DMS153 treated with DMSO at 0.1 percent for 48 hours (cell line): ENCODE data around the gene FAM20C.

ENCODE experiments used
- DNase-seq: peaks from one replicate; lab custom pipeline; 2025; ENCODE audit not compliant: unreplicated experiment; lab: John Stamatoyannopoulos, UW

The FAM20C gene

GRCh38 chr7:222716-223041, 30.3 kb downstream of the FAM20C start:
- DNase-seq, result no peak

GRCh38 chr7:223118-223800, 30.9 kb downstream of the FAM20C start:
- no peak for DNase-seq

- DNase-seq, result no peak
Measured at GRCh38 chr7:223861-224260, 31.5 kb downstream of the FAM20C start.

- no peak for DNase-seq
Measured at GRCh38 chr7:226281-226895, 34.0 kb downstream of the FAM20C start.

GRCh38 chr7:227926-228325, 35.6 kb downstream of the FAM20C start:
- no peak for DNase-seq

- DNase-seq, result no peak
Measured at GRCh38 chr7:228610-229009, 36.2 kb downstream of the FAM20C start.

GRCh38 chr7:229184-229964, 37.0 kb downstream of the FAM20C start:
- DNase-seq, result no peak

- no peak for DNase-seq
Measured at GRCh38 chr7:230274-230673, 37.9 kb downstream of the FAM20C start.

- no peak for DNase-seq
Measured at GRCh38 chr7:231030-231857, 38.9 kb downstream of the FAM20C start.

- no peak for DNase-seq
Measured at GRCh38 chr7:231858-232246, 39.5 kb downstream of the FAM20C start.

GRCh38 chr7:232410-233248, 40.3 kb downstream of the FAM20C start:
- DNase-seq, result no peak

- DNase-seq, result no peak
Measured at GRCh38 chr7:233249-234035, 41.1 kb downstream of the FAM20C start.

- DNase-seq, result no peak
Measured at GRCh38 chr7:234051-234707, 41.8 kb downstream of the FAM20C start.

- DNase-seq, result no peak
Measured at GRCh38 chr7:234708-235553, 42.6 kb downstream of the FAM20C start.

GRCh38 chr7:235576-236395, 43.4 kb downstream of the FAM20C start:
- DNase-seq, result no peak

- no peak for DNase-seq
Measured at GRCh38 chr7:236967-237366, 44.6 kb downstream of the FAM20C start.

GRCh38 chr7:237385-237784, 45.0 kb downstream of the FAM20C start:
- no peak for DNase-seq
